Renal cortical epithelial cell (primary cell): ENCODE measurements around the gene ZNF892. TPM values are rescaled to one million over a fixed set of nuclear protein-coding genes. Genes with fewer than 3 reads are reported as not detected.
"Not testable (repeated sequence)": the region's sequence is repeated elsewhere in the genome, so short reads cannot be mapped to it uniquely, and the experiment has no call there.

Experiments
- DNase-seq: peaks from one replicate; pipeline ENCODE4 v3.0.0-alpha.2; 2011; ENCODE audit warnings: low read depth
- total RNA-seq: library from RNA; depleted of rRNA; stranded (reverse); fragments of >200 nt; gene quantifications from 2 replicates; pipeline ENCODE4 v1.2.3, GENCODE V29; 2014

Gene ZNF892
- total RNA-seq = 6.9 and 16.7 TPM in 2 replicates

- DNase-seq = peak; percentile 80
Measured at GRCh38 chr2:95207111-95207961, at the start of gene ZNF892. Gene ZNF892 (plus strand): TSS chr2:95207521. CDS start chr2:95207816, 295 bp downstream.

GRCh38 chr2:95158441-95158840, 48.9 kb upstream of the ZNF892 start:
- no peak for DNase-seq

GRCh38 chr2:95158891-95159619, 48.3 kb upstream of the ZNF892 start:
- peak; percentile 4 for DNase-seq

- peak; percentile 24 for DNase-seq
Measured at GRCh38 chr2:95159690-95160449, 47.5 kb upstream of the ZNF892 start, which contains the start of gene ZNF514. Gene ZNF514 (minus strand): TSS chr2:95159848. CDS start chr2:95153253, 6,595 bp downstream.

- no peak for DNase-seq
Measured at GRCh38 chr2:95165030-95165370, 42.3 kb upstream of the ZNF892 start.

- peak; percentile 96 for DNase-seq
Measured at GRCh38 chr2:95165371-95166064, 41.8 kb upstream of the ZNF892 start, which contains the start of gene ZNF2. Gene ZNF2 (plus strand): TSS chr2:95165809. CDS start chr2:95176227, 10,418 bp downstream.

GRCh38 chr2:95166065-95166763, 41.1 kb upstream of the ZNF892 start:
- DNase-seq = no peak

- DNase-seq = no peak
Measured at GRCh38 chr2:95171902-95172301, 35.4 kb upstream of the ZNF892 start.

- no peak for DNase-seq
Measured at GRCh38 chr2:95174031-95174542, 33.2 kb upstream of the ZNF892 start.

GRCh38 chr2:95179451-95179850, 27.9 kb upstream of the ZNF892 start:
- no peak for DNase-seq

- no peak for DNase-seq
Measured at GRCh38 chr2:95181774-95182173, 25.5 kb upstream of the ZNF892 start.

- no peak for DNase-seq
Measured at GRCh38 chr2:95185197-95185596, 22.1 kb upstream of the ZNF892 start.

- DNase-seq = no peak
Measured at GRCh38 chr2:95185973-95186372, 21.3 kb upstream of the ZNF892 start.

GRCh38 chr2:95192956-95193355, 14.4 kb upstream of the ZNF892 start:
- not testable (repeated sequence) for DNase-seq

- no peak for DNase-seq
Measured at GRCh38 chr2:95203911-95204310, 3.4 kb upstream of the ZNF892 start.

GRCh38 chr2:95204396-95204795, 2.9 kb upstream of the ZNF892 start:
- peak; percentile 64 for DNase-seq

- peak; percentile 2 for DNase-seq
Measured at GRCh38 chr2:95206096-95206495, 1.2 kb upstream of the ZNF892 start.

- DNase-seq = no peak
Measured at GRCh38 chr2:95208106-95208505, 785 bp downstream of the ZNF892 start.

GRCh38 chr2:95215018-95215612, 7.8 kb downstream of the ZNF892 start:
- DNase-seq = no peak

GRCh38 chr2:95220449-95220848, 13.1 kb downstream of the ZNF892 start:
- no peak for DNase-seq
